GM23248 (cell line): ENCODE measurements around the gene SMG9. TPM values are rescaled to one million over a fixed set of nuclear protein-coding genes. Genes with fewer than 3 reads are reported as not detected.

Source experiments
- DNase-seq: peaks from one replicate; pipeline ENCODE4 v3.0.0-alpha.2; 2015
- H2AFZ ChIP-seq: fragments of 200-600 bp; sonication (generic); 2 replicates; pipeline ENCODE4 v1.6.1; 2016; ENCODE audit warnings: antibody characterized with exemption
- H3F3A ChIP-seq: fragments of 200-600 bp; sonication (generic); 2 replicates; pipeline ENCODE4 v1.6.1; 2016; ENCODE audit warnings: mild to moderate bottlenecking, antibody characterized with exemption, mixed run types; ENCODE audit not compliant: insufficient read depth
- H3K27ac ChIP-seq: fragments of 200-600 bp; sonication (generic); 2 replicates; pipeline ENCODE4 v1.5.1; 2016; ENCODE audit warnings: mild to moderate bottlenecking
- H3K27me3 ChIP-seq: fragments of 200-600 bp; sonication (generic); replicated peaks from 2 replicates; pipeline ENCODE4 v1.6.1; 2016; ENCODE audit warnings: mild to moderate bottlenecking; ENCODE audit not compliant: insufficient read depth
- H3K36me3 ChIP-seq: fragments of 200-600 bp; sonication (generic); 2 replicates; pipeline ENCODE4 v1.6.1; 2016; ENCODE audit warnings: low read depth, mild to moderate bottlenecking
- H3K4me1 ChIP-seq: fragments of 200-600 bp; sonication (generic); 2 replicates; pipeline ENCODE4 v1.6.1; 2016; ENCODE audit warnings: mild to moderate bottlenecking; ENCODE audit not compliant: insufficient read depth
- H3K4me2 ChIP-seq: fragments of 200-600 bp; sonication (generic); one replicate; pipeline ENCODE4 v1.6.1; 2016; ENCODE audit warnings: mild to moderate bottlenecking; ENCODE audit not compliant: unreplicated experiment
- H3K4me3 ChIP-seq: fragments of 200-600 bp; sonication (generic); 2 replicates; pipeline ENCODE4 v1.5.1; 2016; ENCODE audit warnings: mild to moderate bottlenecking
- H3K79me2 ChIP-seq: fragments of 200-600 bp; sonication (generic); 2 replicates; pipeline ENCODE4 v1.6.1; 2016; ENCODE audit warnings: mild to moderate bottlenecking; ENCODE audit not compliant: insufficient read depth
- H3K9ac ChIP-seq: fragments of 200-600 bp; sonication (generic); 2 replicates; pipeline ENCODE4 v1.6.1; 2016; ENCODE audit warnings: mild to moderate bottlenecking
- H3K9me2 ChIP-seq: fragments of 200-600 bp; sonication (generic); 2 replicates; pipeline ENCODE4 v1.6.1; 2016; ENCODE audit warnings: mixed run types, mild to moderate bottlenecking, moderate library complexity; ENCODE audit not compliant: insufficient read depth
- H3K9me3 ChIP-seq: fragments of 200-600 bp; sonication (generic); one replicate; pipeline ENCODE4 v1.6.1; 2017; ENCODE audit warnings: low read depth
- H4K20me1 ChIP-seq: fragments of 200-600 bp; sonication (generic); 2 replicates; pipeline ENCODE4 v1.6.0; 2016; ENCODE audit not compliant: insufficient read depth
- EZH2 ChIP-seq: fragments of 200-600 bp; sonication (generic); IDR thresholded peaks from 2 replicates; pipeline ENCODE4 v1.6.1; 2018; ENCODE audit warnings: antibody characterized with exemption, mild to moderate bottlenecking; ENCODE audit not compliant: insufficient read depth, poor library complexity, severe bottlenecking
- EZH2phosphoT487 ChIP-seq: fragments of 200-600 bp; sonication (generic); IDR thresholded peaks from 2 replicates; pipeline ENCODE4 v1.6.1; 2018; ENCODE audit warnings: antibody characterized with exemption, moderate library complexity, mild to moderate bottlenecking, low read depth; ENCODE audit not compliant: insufficient read depth
- WGBS, 2 experiments: methylation state at CpG; one replicate each; pipeline ENCODE4 v1.1.6; 2015 to 2017; ENCODE audit warnings: low lambda C conversion rate in 2 of 2, low coverage in 1 of 2; ENCODE audit errors: missing lambda C conversion rate in 2 of 2; 5-methylcytosine and 5-hydroxymethylcytosine counted together
- in situ Hi-C: fragments of 300-500 bp; cut with MboI; formaldehyde crosslinking; loops from 2 replicates; pipeline ENCODE4 v1.15.0; 2020
- polyA plus RNA-seq: library from polyadenylated mRNA; unstranded; fragments of >200 nt; fragmentation: Nextera tagmentation; extraction: Ambion mirVana; gene quantifications from 2 replicates; pipeline ENCODE4 v1.2.1, GENCODE V29; 2016
- total RNA-seq: library from RNA; depleted of rRNA; stranded (reverse); fragments of >200 nt; shearing (Covaris generic); gene quantifications from 2 replicates; pipeline ENCODE4 v1.2.3, GENCODE V29; 2014

Gene SMG9
- total and polyA plus RNA-seq, 2 experiments from 2014 or later: 13.0 to 23.2 TPM

DNA sequence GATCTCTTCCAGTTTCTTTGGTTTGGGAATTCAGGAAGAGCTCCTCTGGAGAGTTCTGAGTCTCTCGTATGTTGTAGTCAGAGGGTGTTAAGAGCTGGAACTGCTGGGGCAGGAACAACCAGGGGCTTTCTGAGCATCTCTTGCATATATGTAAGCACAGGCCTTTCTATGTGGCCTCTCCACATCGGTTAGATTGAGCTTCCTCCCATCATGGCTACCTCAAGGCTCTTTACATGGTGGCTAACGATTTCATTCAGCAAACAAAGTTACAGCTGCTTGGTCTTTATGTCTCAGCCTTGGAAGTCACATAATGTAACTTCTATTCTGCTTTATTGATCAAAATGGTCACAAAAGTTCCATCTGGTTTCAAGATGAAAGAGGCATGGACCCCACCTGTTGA is 64.3 kb downstream of the SMG9 start:
- in situ Hi-C loops: no loop called here
- no peak overlapping the region for H3K4me2 ChIP-seq
- no peaks in the 10 kb centered on the region for H4K20me1 ChIP-seq
- peaks cover 4% of the 10 kb centered on the region; the same call in 1 of the 2 replicates for H3K27me3 ChIP-seq
- no peaks in the 10 kb centered on the region for H3K79me2 ChIP-seq
- no peaks in the 10 kb centered on the region for H3F3A ChIP-seq
- H3K4me1 ChIP-seq: no peaks in the 10 kb centered on the region
- no peak overlapping the region for H3K9ac ChIP-seq
- TF ChIP-seq EZH2 (no peak), EZH2phosphoT487 (no peak)
- DNase-seq: no peak
- no peak overlapping the region for H3K4me3 ChIP-seq
- H3K27ac ChIP-seq: no peak overlapping the region
- H3K9me2 ChIP-seq: no peaks in the 10 kb centered on the region
- no peaks in the 10 kb centered on the region for H3K36me3 ChIP-seq
- no peak overlapping the region for H2AFZ ChIP-seq
- 32 to 35% methylated on average over 3 of the region's 3 CpGs for WGBS, 2 experiments
- no peaks in the 10 kb centered on the region for H3K9me3 ChIP-seq

DNA sequence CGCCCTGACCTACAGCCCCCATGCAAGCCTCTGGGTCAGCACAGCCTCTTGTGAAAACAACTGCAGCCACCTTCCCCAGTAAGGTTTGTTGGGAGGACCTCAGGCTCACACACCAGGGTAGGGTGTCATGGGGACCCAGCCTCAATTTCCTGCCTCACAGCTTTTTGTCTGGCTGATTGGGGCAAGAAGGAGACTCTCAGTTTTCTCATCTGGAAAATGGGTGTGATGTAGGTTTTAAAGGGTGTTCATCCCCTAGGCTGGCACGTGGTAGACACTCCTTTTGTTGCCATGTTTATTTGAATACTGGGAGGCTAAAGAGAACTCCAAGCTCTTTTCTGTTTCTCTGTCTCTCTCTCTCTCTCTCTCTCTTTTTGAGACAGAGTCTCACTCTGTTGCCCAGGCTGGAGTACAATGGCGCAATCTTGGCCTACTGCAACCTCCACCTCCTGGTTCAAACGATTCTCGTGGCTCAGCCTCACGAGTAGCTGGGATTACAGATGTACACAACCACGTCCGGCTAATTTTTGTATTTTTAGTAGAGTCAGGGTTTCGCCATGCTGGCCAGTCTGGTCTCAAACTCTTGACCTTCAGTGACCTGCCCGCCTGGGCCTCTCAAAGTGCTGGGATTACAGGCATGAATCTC is 66.6 kb downstream of the SMG9 start:
- Histone ChIP-seq H3K9me2 (no peaks in the 10 kb centered on the region), H3K27me3 (no peaks in the 10 kb centered on the region), H3K4me3 (no peak overlapping the region), H3K9ac (no peak overlapping the region), H2AFZ (no peak overlapping the region), H3K79me2 (no peaks in the 10 kb centered on the region), H3K36me3 (no peaks in the 10 kb centered on the region), H4K20me1 (no peaks in the 10 kb centered on the region), H3K4me2 (no peak overlapping the region), H3K9me3 (no peaks in the 10 kb centered on the region), H3K4me1 (no peaks in the 10 kb centered on the region), H3F3A (no peaks in the 10 kb centered on the region), H3K27ac (no peak overlapping the region)
- 66 to 67% methylated on average over 10 of the region's 10 CpGs for WGBS, 2 experiments
- no peak for TF ChIP-seq EZH2
- no peak for TF ChIP-seq EZH2phosphoT487
- DNase-seq: no peak
- in situ Hi-C loops: no loop called here

- no peaks in the 10 kb centered on the region for H3K9me3 ChIP-seq
- no peaks in the 10 kb centered on the region for H3K79me2 ChIP-seq
- TF ChIP-seq EZH2: no peak
- TF ChIP-seq EZH2phosphoT487: no peak
- H3K4me3 ChIP-seq: no peak overlapping the region
- no peaks in the 10 kb centered on the region for H4K20me1 ChIP-seq
- 43 to 52% methylated on average over 1 of the region's 1 CpG for WGBS, 2 experiments
- no peak overlapping the region for H3K27ac ChIP-seq
- H3K4me1 ChIP-seq: no peaks in the 10 kb centered on the region
- no peaks in the 10 kb centered on the region for H3K27me3 ChIP-seq
- H2AFZ ChIP-seq: no peak overlapping the region
- no peaks in the 10 kb centered on the region for H3K36me3 ChIP-seq
- no peak overlapping the region for H3K4me2 ChIP-seq
- no peaks in the 10 kb centered on the region for H3K9me2 ChIP-seq
- in situ Hi-C loops: no loop called here
- H3K9ac ChIP-seq: no peak overlapping the region
- no peak for DNase-seq
- H3F3A ChIP-seq: no peaks in the 10 kb centered on the region
Measured at GRCh38 chr19:43687660-43687997, 67.1 kb downstream of the SMG9 start.

DNA sequence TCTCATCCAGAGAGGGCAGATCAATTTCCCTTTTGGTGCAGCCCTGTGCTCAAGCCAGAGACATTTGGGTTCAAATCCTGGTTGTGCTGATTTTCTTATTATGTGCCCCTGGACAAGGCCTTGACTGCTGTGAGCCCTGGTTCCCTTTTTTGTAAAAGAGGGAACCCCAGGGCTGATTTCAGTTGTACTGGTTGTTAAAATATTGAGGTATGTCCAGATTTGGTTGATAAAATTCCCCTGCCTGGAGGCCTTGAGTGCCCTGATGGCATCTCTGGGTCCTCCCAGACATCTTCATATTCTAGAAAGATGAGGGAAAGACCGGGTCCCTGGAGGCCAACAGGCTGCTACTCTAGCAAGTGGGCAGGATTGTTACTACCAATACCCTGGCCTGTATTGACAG is 70.4 kb downstream of the SMG9 start:
- WGBS, 2 experiments: 82 to 92% methylated on average over 1 of the region's 1 CpG
- Histone ChIP-seq H3K27me3 (no peaks in the 10 kb centered on the region), H3K27ac (no peak overlapping the region), H3K9me2 (no peaks in the 10 kb centered on the region), H3K4me1 (no peaks in the 10 kb centered on the region), H4K20me1 (no peaks in the 10 kb centered on the region), H3K36me3 (no peaks in the 10 kb centered on the region), H3F3A (no peaks in the 10 kb centered on the region), H2AFZ (no peak overlapping the region), H3K4me2 (no peak overlapping the region), H3K9ac (no peak overlapping the region), H3K79me2 (no peaks in the 10 kb centered on the region), H3K4me3 (no peak overlapping the region), H3K9me3 (no peaks in the 10 kb centered on the region)
- TF ChIP-seq EZH2phosphoT487 (no peak), EZH2 (no peak)
- no peak for DNase-seq
- in situ Hi-C loops: no loop called here

- Histone ChIP-seq H2AFZ (no peak overlapping the region), H3F3A (no peaks in the 10 kb centered on the region), H3K36me3 (no peaks in the 10 kb centered on the region), H3K9me2 (no peaks in the 10 kb centered on the region), H3K79me2 (no peaks in the 10 kb centered on the region), H3K27me3 (no peaks in the 10 kb centered on the region), H4K20me1 (no peaks in the 10 kb centered on the region), H3K4me3 (no peak overlapping the region), H3K9me3 (no peaks in the 10 kb centered on the region), H3K9ac (no peak overlapping the region), H3K27ac (no peak overlapping the region), H3K4me2 (no peak overlapping the region), H3K4me1 (no peaks in the 10 kb centered on the region)
- in situ Hi-C loops: no loop called here
- no peak for TF ChIP-seq EZH2phosphoT487
- no peak for TF ChIP-seq EZH2
- no peak for DNase-seq
- 59 to 83% methylated on average over 2 of the region's 2 CpGs for WGBS, 2 experiments
Measured at GRCh38 chr19:43683905-43684304, 70.9 kb downstream of the SMG9 start.
